GM12878 (cell line): Measurements from ENCODE around the gene CAPN1. TPM values are rescaled to one million over a fixed set of nuclear protein-coding genes. Genes with fewer than 3 reads are reported as not detected.

Experiments
- ATAC-seq: fragments of 200-7000 bp; cut with Tn5 transposase; 3 replicates; pipeline ENCODE4 v1.9.1; 2020; ENCODE audit warnings: mild to moderate bottlenecking, moderate library complexity
- BruUV-seq: library from RNA; stranded (reverse); fragments of 400-500 nt; replicated peaks from 2 replicates; lab custom pipeline; 2021; lab: Mats Ljungman, UMichigan
- CTCF ChIA-PET: fragments of 300-600 bp; sonication (Branson Sonifier 250); formaldehyde crosslinking; extraction: SDS; loops from one replicate; lab custom pipeline; 2021; ENCODE audit warnings: inconsistent platforms; lab: Yijun Ruan, JAX
- POLR2A ChIA-PET: fragments of 350-600 bp; formaldehyde crosslinking; extraction: SDS; loops from one replicate; lab custom pipeline; 2021; ENCODE audit warnings: inconsistent platforms; lab: Charles Lee
- RAD21 ChIA-PET: fragments of 300-600 bp; sonication (Branson Sonifier 250); formaldehyde crosslinking; loops from one replicate; lab custom pipeline; 2023; ENCODE audit warnings: antibody characterized with exemption; ENCODE audit not compliant: unreplicated experiment; lab: Charles Lee
- SMC1A ChIA-PET: fragments of 300-600 bp; sonication (Branson Sonifier 250); formaldehyde crosslinking; loops from one replicate; lab custom pipeline; 2023; ENCODE audit not compliant: unreplicated experiment, uncharacterized antibody; lab: Charles Lee
- DNase-seq: peaks from one replicate; pipeline ENCODE4 v3.0.0-alpha.2; 2011; ENCODE audit warnings: low read depth, low spot score
- FAIRE-seq: peaks from 3 replicates; lab custom pipeline; 2011; peaks lifted over from hg19 to GRCh38; lab: Jason Lieb, UNC
- H2AFZ ChIP-seq: 2 replicates; pipeline ENCODE4 v1.6.0; 2011; ENCODE audit warnings: low read depth, low read length, control low read depth; ENCODE audit not compliant: control insufficient read depth
- H3K27ac ChIP-seq: 2 replicates; pipeline ENCODE4 v1.5.1; 2011; ENCODE audit warnings: control low read depth; ENCODE audit not compliant: control insufficient read depth, insufficient read depth
- H3K27me3 ChIP-seq, 2 experiments: replicated peaks in 1 of 2; 2 replicates each; pipeline versions ENCODE4 v1.6.0 to v1.6.1; 2011; ENCODE audit warnings: low read length in 1 of 2; ENCODE audit not compliant: control insufficient read depth in 2 of 2, insufficient read depth in 2 of 2
- H3K36me3 ChIP-seq, 2 experiments: 2 replicates each; pipeline ENCODE4 v1.5.1; 2011; ENCODE audit warnings: low read length in 1 of 2; ENCODE audit not compliant: control insufficient read depth in 2 of 2, insufficient read depth in 2 of 2
- H3K4me1 ChIP-seq: 2 replicates; pipeline ENCODE4 v1.6.1; 2011; ENCODE audit warnings: mild to moderate bottlenecking, low read length, moderate library complexity, mixed read lengths; ENCODE audit not compliant: control insufficient read depth, insufficient read depth
- H3K4me2 ChIP-seq: 2 replicates; pipeline ENCODE4 v1.6.0; 2011; ENCODE audit warnings: control low read depth; ENCODE audit not compliant: control insufficient read depth, insufficient read depth
- H3K4me3 ChIP-seq: fragments of 200-600 bp; sonication (generic); 2 replicates; pipeline ENCODE4 v1.5.1; 2016
- H3K79me2 ChIP-seq: 2 replicates; pipeline ENCODE4 v1.6.0; 2011; ENCODE audit warnings: low read length; ENCODE audit not compliant: control insufficient read depth, insufficient read depth
- H3K9ac ChIP-seq: 2 replicates; pipeline ENCODE4 v1.8.0; 2011; ENCODE audit warnings: low read length, control low read depth, mixed read lengths; ENCODE audit not compliant: control insufficient read depth, insufficient read depth
- H3K9me3 ChIP-seq: replicated peaks from 3 replicates; pipeline ENCODE4 v1.5.1; 2011; ENCODE audit warnings: mild to moderate bottlenecking, low read length; ENCODE audit not compliant: control insufficient read depth, insufficient read depth
- H4K20me1 ChIP-seq: 2 replicates; pipeline ENCODE4 v1.6.0; 2011; ENCODE audit not compliant: control insufficient read depth, insufficient read depth
- ASH2L ChIP-seq: fragments of 300-600, 200-600 bp; sonication (generic); IDR thresholded peaks from 2 replicates; pipeline ENCODE4 v1.6.1; 2017; ENCODE audit warnings: low read depth, mild to moderate bottlenecking, borderline replicate concordance
- ATF7 ChIP-seq: fragments of 450-650 bp; IDR thresholded peaks from 2 replicates; pipeline ENCODE4 v1.6.1; 2016; ENCODE audit warnings: low read depth, mild to moderate bottlenecking
- IRF5 ChIP-seq: fragments of 450-650 bp; IDR thresholded peaks from 2 replicates; pipeline ENCODE4 v1.6.1; 2017; ENCODE audit warnings: borderline replicate concordance
- POU2F2 ChIP-seq: IDR thresholded peaks from 3 replicates; pipeline ENCODE4 v1.6.1; 2011; ENCODE audit warnings: low read depth, mild to moderate bottlenecking, low read length, borderline replicate concordance
- RBBP5 ChIP-seq: fragments of 200-600 bp; sonication (generic); conservative IDR thresholded peaks from 2 replicates; pipeline ENCODE4 v1.6.1; 2016
- SIN3A ChIP-seq: IDR thresholded peaks from 2 replicates; pipeline ENCODE4 v1.6.1; 2012; ENCODE audit warnings: low read depth, low read length, improper control_type of control experiment
- SIX5 ChIP-seq: IDR thresholded peaks from 2 replicates; pipeline ENCODE4 v1.6.1; 2011; ENCODE audit warnings: mild to moderate bottlenecking, low read depth, low read length, moderate library complexity; ENCODE audit not compliant: severe bottlenecking
- SPI1 ChIP-seq: IDR thresholded peaks from 2 replicates; pipeline ENCODE4 v1.6.1; 2011; ENCODE audit warnings: low read depth, mild to moderate bottlenecking, low read length, moderate library complexity, borderline replicate concordance; ENCODE audit not compliant: insufficient read depth
- SUPT20H ChIP-seq: IDR thresholded peaks from 2 replicates; pipeline ENCODE4 v1.6.1; 2011; ENCODE audit warnings: low read depth, mild to moderate bottlenecking, low read length, moderate library complexity, borderline replicate concordance; ENCODE audit not compliant: control insufficient read depth
- SUZ12 ChIP-seq: fragments of 200-600 bp; sonication (generic); IDR thresholded peaks from one replicate; pipeline ENCODE4 v1.6.1; 2018; ENCODE audit warnings: antibody characterized with exemption, mild to moderate bottlenecking; ENCODE audit not compliant: unreplicated experiment
- TBL1XR1 ChIP-seq: IDR thresholded peaks from 2 replicates; pipeline ENCODE4 v1.6.1; 2012; ENCODE audit warnings: low read depth, low read length, improper control_type of control experiment
- ZNF274 ChIP-seq: IDR thresholded peaks from one replicate; pipeline ENCODE4 v1.8.0; 2011; ENCODE audit not compliant: insufficient read length, insufficient read depth
- WGBS: methylation state at CpG from one replicate; pipeline ENCODE4 v1.1.6; 2016; ENCODE audit warnings: low lambda C conversion rate; ENCODE audit not compliant: insufficient replicate concordance, insufficient coverage; ENCODE audit errors: missing lambda C conversion rate; 5-methylcytosine and 5-hydroxymethylcytosine counted together
- in situ Hi-C: fragments of 300-500 bp; cut with MboI; formaldehyde crosslinking; loops from 9 replicates; pipeline ENCODE4 v1.14.3; 2018; ENCODE audit warnings: mixed read lengths
- intact Hi-C: fragments of 100-400 bp; cut with micrococcal nuclease; formaldehyde crosslinking; loops from one replicate; pipeline ENCODE4 v1.14.2; 2022; ENCODE audit not compliant: unreplicated experiment
- polyA plus RNA-seq, 11 experiments: library from polyadenylated mRNA; depleted of rRNA in 4 of 11; unstranded in 6 of 11; stranded (reverse) in 5 of 11; fragments of >200 nt; fragmentation: Nextera tagmentation in 4 of 11; fragmentation: Illumina TruSeq in 1 of 11; extraction: Ambion mirVana in 4 of 11; extraction: Trizol in 1 of 11; gene quantifications; 1 replicate in 1 of 11; 2 replicates in 10 of 11; pipeline versions ENCODE4 v1.2.1 to v1.2.3, GENCODE V29; 2011 to 2016; ENCODE audit warnings: inconsistent platforms in 2 of 11, missing spikeins in 2 of 11, low read depth in 1 of 11
- total RNA-seq, 4 experiments: library from RNA; depleted of rRNA in 3 of 4; stranded (reverse); fragments of >200 nt in 3 of 4; fragmentation: Illumina TruSeq in 1 of 4; extraction: Trizol in 1 of 4; gene quantifications; 2 replicates each; pipeline versions ENCODE4 v1.2.1 to v1.2.3, GENCODE V29; 2013 to 2021
- TF ChIP-seq, protein P1 (sequence below): fragments of 450-650 bp; IDR thresholded peaks from 2 replicates; pipeline ENCODE4 v1.6.1; 2018; ENCODE audit warnings: mild to moderate bottlenecking, low read depth, moderate library complexity; ENCODE audit not compliant: partially characterized antibody

CAPN1 gene
- total and polyA plus RNA-seq, 10 of the 15 experiments (the other 5 are each of a cell fraction or from before 2014, with no cell fraction given) = 2.2 to 167 (median 77.3) TPM

DNA sequence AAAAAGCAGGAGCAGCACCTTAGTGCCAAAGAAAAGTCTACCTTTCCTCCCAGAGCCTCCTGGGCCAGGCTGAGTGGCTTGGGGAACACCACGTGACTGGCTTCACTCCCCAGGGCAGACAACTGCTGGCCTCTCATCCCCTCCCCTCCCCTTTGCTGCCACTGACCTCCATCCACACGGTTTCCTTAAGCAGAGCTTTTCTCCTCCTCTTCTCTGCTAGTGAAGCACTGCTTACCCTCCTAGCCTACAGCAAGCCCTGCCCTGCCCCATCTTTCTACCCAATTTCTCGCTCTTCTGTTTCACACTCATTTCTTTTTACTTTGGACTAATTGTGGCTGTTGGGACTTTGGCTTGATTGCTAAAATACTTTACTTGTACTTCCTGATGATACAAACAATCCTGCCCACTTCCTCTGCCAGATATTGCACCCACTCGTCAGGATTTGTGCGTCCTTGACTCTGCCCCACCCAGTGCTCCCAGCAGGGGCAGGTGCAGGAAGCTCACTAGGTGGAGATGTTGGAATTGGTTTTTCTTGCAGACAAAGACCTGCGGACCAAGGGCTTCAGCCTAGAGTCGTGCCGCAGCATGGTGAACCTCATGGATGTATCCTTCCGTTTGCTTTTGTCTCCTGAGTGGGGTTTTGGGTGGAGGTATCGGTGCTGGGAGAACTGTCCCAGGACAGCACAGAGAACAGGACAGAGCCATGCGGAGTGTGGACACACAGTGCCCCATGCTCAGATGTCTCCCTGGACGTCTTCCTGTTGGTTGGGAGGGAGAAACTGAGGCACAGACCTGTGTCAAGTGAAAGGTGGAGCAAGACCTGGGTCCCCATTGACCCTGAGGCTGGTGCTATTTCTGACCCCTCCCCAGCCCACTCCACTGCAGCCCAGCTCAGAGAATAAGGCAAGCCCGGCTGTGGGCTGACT lies 27.3 kb downstream of the CAPN1 start (continued):
- TF ChIP-seq, protein P1, sequence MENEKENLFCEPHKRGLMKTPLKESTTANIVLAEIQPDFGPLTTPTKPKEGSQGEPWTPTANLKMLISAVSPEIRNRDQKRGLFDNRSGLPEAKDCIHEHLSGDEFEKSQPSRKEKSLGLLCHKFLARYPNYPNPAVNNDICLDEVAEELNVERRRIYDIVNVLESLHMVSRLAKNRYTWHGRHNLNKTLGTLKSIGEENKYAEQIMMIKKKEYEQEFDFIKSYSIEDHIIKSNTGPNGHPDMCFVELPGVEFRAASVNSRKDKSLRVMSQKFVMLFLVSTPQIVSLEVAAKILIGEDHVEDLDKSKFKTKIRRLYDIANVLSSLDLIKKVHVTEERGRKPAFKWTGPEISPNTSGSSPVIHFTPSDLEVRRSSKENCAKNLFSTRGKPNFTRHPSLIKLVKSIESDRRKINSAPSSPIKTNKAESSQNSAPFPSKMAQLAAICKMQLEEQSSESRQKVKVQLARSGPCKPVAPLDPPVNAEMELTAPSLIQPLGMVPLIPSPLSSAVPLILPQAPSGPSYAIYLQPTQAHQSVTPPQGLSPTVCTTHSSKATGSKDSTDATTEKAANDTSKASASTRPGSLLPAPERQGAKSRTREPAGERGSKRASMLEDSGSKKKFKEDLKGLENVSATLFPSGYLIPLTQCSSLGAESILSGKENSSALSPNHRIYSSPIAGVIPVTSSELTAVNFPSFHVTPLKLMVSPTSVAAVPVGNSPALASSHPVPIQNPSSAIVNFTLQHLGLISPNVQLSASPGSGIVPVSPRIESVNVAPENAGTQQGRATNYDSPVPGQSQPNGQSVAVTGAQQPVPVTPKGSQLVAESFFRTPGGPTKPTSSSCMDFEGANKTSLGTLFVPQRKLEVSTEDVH = no peak
- TF ChIP-seq SIN3A (no peak), IRF5 (no peak), ASH2L (no peak)
- TF ChIP-seq, all 136 proteins: peak for 0

GRCh38 chr11:65209711-65210360 lies 28.1 kb downstream of the CAPN1 start:
- Histone ChIP-seq H2AFZ (no peak overlapping the region), H3K79me2 (no peaks in the 10 kb centered on the region), H3K4me1 (peaks cover 7% of the 10 kb centered on the region), H3K4me3 (no peak overlapping the region), H3K27me3 (no peaks in the 10 kb centered on the region), H3K9me3 (no peaks in the 10 kb centered on the region), H3K9ac (no peak overlapping the region), H4K20me1 (no peaks in the 10 kb centered on the region), H3K36me3 (peaks cover 2 to 15% of the 10 kb centered on the region in 2 experiments; a peak in 3 of 4 replicates), H3K4me2 (no peak overlapping the region), H3K27ac (no peak overlapping the region)
- no peak for DNase-seq
- ChIA-PET CTCF (interaction anchor here (1.2 kb wide), 1 partner anchor 16 kb away, joined by 3 read pairs; no protein-coding TSS in a partner anchor), POLR2A (no interaction called here), SMC1A (no interaction called here), RAD21 (no interaction called here)
- WGBS = 93% methylated on average over 20 of the region's 20 CpGs
- BruUV-seq = no TSS peak
- no peak for FAIRE-seq
- intact Hi-C loops (loop anchor here (10.0 kb wide), 1 partner anchor 45 kb away; no protein-coding TSS in a partner anchor), in situ Hi-C loops (no loop called here)
- ATAC-seq = no peak
- no peak for TF ChIP-seq SUPT20H
- TF ChIP-seq TBL1XR1 = no peak
- TF ChIP-seq RBBP5 = no peak
- TF ChIP-seq ZNF274 = no peak
- TF ChIP-seq SPI1 = no peak
- TF ChIP-seq SIX5 = no peak
- no peak for TF ChIP-seq IRF5
- TF ChIP-seq POU2F2 = no peak
- TF ChIP-seq SUZ12 = no peak
- TF ChIP-seq ATF7 = no peak
